K562 (cell line): ENCODE data around the gene AIF1. TPM values are rescaled to one million over a fixed set of nuclear protein-coding genes. Genes with fewer than 3 reads are reported as not detected.
A peak's percentile ranks its signal among the peaks of the same experiment; 100 is the strongest.

ENCODE experiments used
- CREM ChIP-seq: IDR thresholded peaks from 2 replicates; pipeline ENCODE4 v1.6.1; 2014; ENCODE audit warnings: antibody characterized with exemption, low read depth
- E2F3 ChIP-seq: fragments of 250-450 bp; sonication (Bioruptor Pico); IDR thresholded peaks from 2 replicates; pipeline ENCODE4 v1.4.0; 2020; ENCODE audit warnings: mild to moderate bottlenecking
- ETS1 ChIP-seq: conservative IDR thresholded peaks from 2 replicates; pipeline ENCODE4 v1.6.1; 2011; ENCODE audit warnings: low read depth, mild to moderate bottlenecking, low read length; ENCODE audit not compliant: control insufficient read depth
- FOXO4 ChIP-seq: fragments of 450-650 bp; formaldehyde crosslinking; IDR thresholded peaks from 2 replicates; pipeline ENCODE4 v1.4.0; 2020; ENCODE audit warnings: mild to moderate bottlenecking, moderate library complexity
- GTF2E2 ChIP-seq: fragments of 200-800 bp; sonication (Bioruptor generic); IDR thresholded peaks from 2 replicates; pipeline ENCODE4 v1.6.1; 2016; ENCODE audit warnings: missing genetic modification characterization, missing compliant biosample characterization
- GTF2F1 ChIP-seq: IDR thresholded peaks from 2 replicates; pipeline ENCODE4 v1.6.1; 2011; ENCODE audit warnings: low read depth, low read length, improper control_type of control experiment
- HEY1 ChIP-seq: fragments of 250-450 bp; sonication (Bioruptor Pico); IDR thresholded peaks from 2 replicates; pipeline ENCODE4 v1.5.0; 2020; ENCODE audit warnings: mild to moderate bottlenecking, moderate library complexity, borderline replicate concordance
- HNRNPLL ChIP-seq: fragments of 200-400 bp; formaldehyde crosslinking; IDR thresholded peaks from 2 replicates; pipeline ENCODE4 v1.6.1; 2017; ENCODE audit warnings: low read length, low read depth, mild to moderate bottlenecking; ENCODE audit not compliant: poor library complexity, severe bottlenecking
- JUNB ChIP-seq: fragments of 450-650 bp; formaldehyde crosslinking; conservative IDR thresholded peaks from 2 replicates; pipeline ENCODE4 v1.4.0; 2020; ENCODE audit warnings: mild to moderate bottlenecking
- JUND ChIP-seq, 2 experiments: IDR thresholded peaks; 2 replicates in 1 of 2; 3 replicates in 1 of 2; pipeline ENCODE4 v1.6.1; 2011; ENCODE audit warnings: borderline replicate concordance in 2 of 2, low read depth in 2 of 2, low read length in 2 of 2, improper control_type of control experiment in 1 of 2, missing biosample characterization in 1 of 2, missing genetic modification characterization in 1 of 2, missing genetic modification reagents in 1 of 2
- KLF6 ChIP-seq: fragments of 250-450 bp; sonication (Bioruptor Pico); IDR thresholded peaks from 2 replicates; pipeline ENCODE4 v1.4.0; 2020; ENCODE audit warnings: mild to moderate bottlenecking, moderate library complexity, borderline replicate concordance
- MBD2 ChIP-seq: sonication (generic); IDR thresholded peaks from 2 replicates; pipeline ENCODE4 v1.6.1; 2016; ENCODE audit warnings: low read depth, borderline replicate concordance
- NCOA4 ChIP-seq: fragments of 450-650 bp; IDR thresholded peaks from 2 replicates; pipeline ENCODE4 v1.6.1; 2018; ENCODE audit warnings: mild to moderate bottlenecking; ENCODE audit not compliant: partially characterized antibody
- PHB2 ChIP-seq: fragments of 450-650 bp; IDR thresholded peaks from 2 replicates; pipeline ENCODE4 v1.6.1; 2017; ENCODE audit warnings: low read depth
- POLR2H ChIP-seq: IDR thresholded peaks from 2 replicates; pipeline ENCODE4 v1.6.1; 2016; ENCODE audit warnings: missing genetic modification characterization, low read depth, mild to moderate bottlenecking, control low read depth, missing compliant biosample characterization, moderate library complexity
- RBFOX2 ChIP-seq: fragments of 200-400 bp; formaldehyde crosslinking; IDR thresholded peaks from 2 replicates; pipeline ENCODE4 v1.6.1; 2017; ENCODE audit warnings: low read depth, mild to moderate bottlenecking, low read length, moderate library complexity
- RFX1 ChIP-seq: fragments of 450-650 bp; IDR thresholded peaks from 2 replicates; pipeline ENCODE4 v1.6.1; 2016; ENCODE audit warnings: mild to moderate bottlenecking, moderate library complexity
- RFX5 ChIP-seq: IDR thresholded peaks from 2 replicates; pipeline ENCODE4 v1.6.1; 2011; ENCODE audit warnings: low read depth, mild to moderate bottlenecking, improper control_type of control experiment, low read length
- STAT5A ChIP-seq: IDR thresholded peaks from 2 replicates; pipeline ENCODE4 v1.6.1; 2012; ENCODE audit warnings: low read length, inconsistent platforms, borderline replicate concordance
- TAL1 ChIP-seq: fragments of 450-650 bp; IDR thresholded peaks from 2 replicates; pipeline ENCODE4 v1.6.1; 2016; ENCODE audit warnings: mild to moderate bottlenecking
- TCF3 ChIP-seq: sonication (generic); formaldehyde crosslinking; IDR thresholded peaks from 2 replicates; pipeline ENCODE4 v1.4.0; 2020; ENCODE audit warnings: mild to moderate bottlenecking, missing genetic modification reagents
- ZNF23 ChIP-seq: fragments of 250-450 bp; sonication (Bioruptor Pico); IDR thresholded peaks from 2 replicates; pipeline ENCODE4 v1.4.0; 2020; ENCODE audit warnings: mild to moderate bottlenecking
- ZNF24 ChIP-seq: fragments of 450-650 bp; IDR thresholded peaks from 2 replicates; pipeline ENCODE4 v1.6.1; 2016
- ZNF311 ChIP-seq: fragments of 250-450 bp; sonication (Bioruptor Pico); IDR thresholded peaks from 2 replicates; pipeline ENCODE4 v1.4.0; 2020; ENCODE audit warnings: mild to moderate bottlenecking, moderate library complexity
- ZNF584 ChIP-seq: fragments of 200-800 bp; sonication (Bioruptor generic); IDR thresholded peaks from 2 replicates; pipeline ENCODE4 v1.6.1; 2016; ENCODE audit warnings: low read depth, mild to moderate bottlenecking, missing genetic modification characterization, missing compliant biosample characterization
- ZNF586 ChIP-seq: fragments of 450-650 bp; formaldehyde crosslinking; conservative IDR thresholded peaks from 2 replicates; pipeline ENCODE4 v1.4.0; 2020; ENCODE audit warnings: mild to moderate bottlenecking, moderate library complexity
- ZNF668 ChIP-seq: fragments of 250-450 bp; sonication (Bioruptor Pico); IDR thresholded peaks from 2 replicates; pipeline ENCODE4 v1.8.0; 2022; ENCODE audit warnings: mild to moderate bottlenecking, inconsistent platforms
- ZSCAN29 ChIP-seq: fragments of 450-650 bp; IDR thresholded peaks from 2 replicates; pipeline ENCODE4 v1.6.1; 2017
- polyA plus RNA-seq, 8 experiments: library from polyadenylated mRNA; depleted of rRNA in 4 of 8; stranded (reverse) in 5 of 8; unstranded in 3 of 8; fragments of >200 nt; fragmentation: Nextera tagmentation in 2 of 8; fragmentation: Illumina TruSeq in 1 of 8; extraction: Ambion mirVana in 2 of 8; extraction: Trizol in 1 of 8; gene quantifications; 2 replicates each; pipeline versions ENCODE4 v1.2.1 to v1.2.3, GENCODE V29; 2011 to 2014; ENCODE audit warnings: inconsistent platforms in 1 of 8, missing spikeins in 1 of 8
- total RNA-seq, 7 experiments: library from RNA; depleted of rRNA in 6 of 7; stranded (reverse); fragments of >200 nt in 6 of 7; fragmentation: Illumina TruSeq in 2 of 7; extraction: Trizol in 2 of 7; gene quantifications; 2 replicates each; pipeline versions ENCODE4 v1.2.1 to v1.2.3, GENCODE V29; 2011 to 2021; ENCODE audit warnings: low replicate concordance in 1 of 7

Gene AIF1
- total and polyA plus RNA-seq, 9 of the 15 experiments (the other 6 are each of a cell fraction or from before 2014, with no cell fraction given) = 9.4 to 33.4 (median 19.4) TPM

GRCh38 chr6:31652925-31653724 is 38.1 kb downstream of the AIF1 start (continued):
- peak; percentile 21; the same call in 1 of the 2 replicates for TF ChIP-seq ETS1
- no peak; the same call in 1 of the 2 replicates for TF ChIP-seq JUND (IDR thresholded peaks at IDR 0.05; ENCODE audit: borderline replicate concordance, low read depth, low read length)
- TF ChIP-seq JUND (tag; IDR thresholded peaks at IDR 0.05; ENCODE audit: borderline replicate concordance, low read depth, low read length) = peak; percentile 64; the same call in 1 of the 3 replicates
- TF ChIP-seq GTF2E2 (tag) = peak; percentile 92; the same call in 1 of the 2 replicates
- peak; percentile 72 for TF ChIP-seq GTF2F1
- TF ChIP-seq RFX1 = no peak
- TF ChIP-seq PHB2 = peak; percentile 60; the same call in 1 of the 2 replicates
- TF ChIP-seq RBFOX2 = peak; percentile 83
- peak; percentile 79; the same call in 1 of the 2 replicates for TF ChIP-seq E2F3 (CRISPR knock-in tag)
- peak; percentile 47; the same call in 1 of the 2 replicates for TF ChIP-seq FOXO4
- 0 out of 2 replicates have a peak, but pooled peaks have one; percentile 65 for TF ChIP-seq ZNF586 (CRISPR knock-in tag)
- TF ChIP-seq ZSCAN29 = peak; percentile 68; the same call in 1 of the 2 replicates
- TF ChIP-seq NCOA4 = peak; percentile 36
- 0 out of 2 replicates have a peak, but pooled peaks have one; percentile 6 for TF ChIP-seq TAL1
- TF ChIP-seq HEY1 (CRISPR knock-in tag) = no peak; the same call in 1 of the 2 replicates
- peak; percentile 19; the same call in 1 of the 2 replicates for TF ChIP-seq CREM
- no peak for TF ChIP-seq MBD2
- TF ChIP-seq POLR2H (tag) = no peak
- TF ChIP-seq JUNB (CRISPR knock-in tag) = no peak
- TF ChIP-seq KLF6 (CRISPR knock-in tag) = peak; percentile 2; the same call in 1 of the 2 replicates
- peak; percentile 10; the same call in 1 of the 2 replicates for TF ChIP-seq ZNF584
- TF ChIP-seq ZNF24 = no peak
- TF ChIP-seq ZNF23 = no peak
- TF ChIP-seq HNRNPLL = peak; percentile 96
- no peak for TF ChIP-seq RFX5
- no peak for TF ChIP-seq TCF3
- peak; percentile 38; the same call in 1 of the 2 replicates for TF ChIP-seq ZNF668 (CRISPR knock-in tag)
- no peak for TF ChIP-seq STAT5A
- no peak for TF ChIP-seq ZNF311 (CRISPR knock-in tag)
